NB4 (cell line): ENCODE data around the gene SLC37A1.

Experiments used
- DNase-seq: peaks from one replicate; pipeline ENCODE4 v3.0.0; 2010; ENCODE audit warnings: low read depth
- H3K4me3 ChIP-seq: one replicate; pipeline ENCODE4 v1.5.1; 2011; ENCODE audit warnings: mild to moderate bottlenecking, low read depth, low read length, moderate library complexity
- MYC ChIP-seq: IDR thresholded peaks from 2 replicates; pipeline ENCODE4 v1.6.1; 2011; ENCODE audit warnings: low read depth, low read length
- POLR2A ChIP-seq: IDR thresholded peaks from 2 replicates; pipeline ENCODE4 v1.6.1; 2011; ENCODE audit warnings: mild to moderate bottlenecking; ENCODE audit not compliant: insufficient read length; ENCODE audit errors: extremely low read depth
- TF ChIP-seq, protein P1 (sequence below): IDR thresholded peaks from 2 replicates; pipeline ENCODE4 v1.6.1; 2011; ENCODE audit warnings: low read depth, low read length
- TF ChIP-seq, protein P2 (sequence below): IDR thresholded peaks from one replicate; pipeline ENCODE4 v1.5.1; 2012; ENCODE audit warnings: low read depth, low read length

Gene SLC37A1

DNA sequence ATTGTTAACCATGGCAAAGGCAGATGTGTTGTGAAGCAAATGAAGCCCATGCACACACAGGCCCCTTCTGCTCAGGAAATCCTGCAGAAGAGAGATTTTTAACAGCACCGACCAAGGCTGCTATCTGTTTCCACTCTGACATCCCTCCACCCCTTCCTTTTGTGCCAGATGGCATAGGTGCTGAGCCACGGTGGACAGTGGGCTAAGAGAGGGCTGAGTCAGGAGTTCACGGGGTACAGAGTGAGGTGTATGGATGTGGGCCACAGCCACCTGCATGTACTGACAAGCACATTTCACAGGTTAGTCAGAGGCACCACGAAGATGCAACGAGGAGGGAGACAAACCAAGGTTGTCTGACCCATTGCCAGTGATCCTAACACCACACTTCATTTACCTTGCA is 27.1 kb upstream of the SLC37A1 start:
- no peak overlapping the region for H3K4me3 ChIP-seq
- no peak for TF ChIP-seq MYC
- TF ChIP-seq, protein P1, sequence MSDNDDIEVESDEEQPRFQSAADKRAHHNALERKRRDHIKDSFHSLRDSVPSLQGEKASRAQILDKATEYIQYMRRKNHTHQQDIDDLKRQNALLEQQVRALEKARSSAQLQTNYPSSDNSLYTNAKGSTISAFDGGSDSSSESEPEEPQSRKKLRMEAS: no peak
- TF ChIP-seq, protein P2, sequence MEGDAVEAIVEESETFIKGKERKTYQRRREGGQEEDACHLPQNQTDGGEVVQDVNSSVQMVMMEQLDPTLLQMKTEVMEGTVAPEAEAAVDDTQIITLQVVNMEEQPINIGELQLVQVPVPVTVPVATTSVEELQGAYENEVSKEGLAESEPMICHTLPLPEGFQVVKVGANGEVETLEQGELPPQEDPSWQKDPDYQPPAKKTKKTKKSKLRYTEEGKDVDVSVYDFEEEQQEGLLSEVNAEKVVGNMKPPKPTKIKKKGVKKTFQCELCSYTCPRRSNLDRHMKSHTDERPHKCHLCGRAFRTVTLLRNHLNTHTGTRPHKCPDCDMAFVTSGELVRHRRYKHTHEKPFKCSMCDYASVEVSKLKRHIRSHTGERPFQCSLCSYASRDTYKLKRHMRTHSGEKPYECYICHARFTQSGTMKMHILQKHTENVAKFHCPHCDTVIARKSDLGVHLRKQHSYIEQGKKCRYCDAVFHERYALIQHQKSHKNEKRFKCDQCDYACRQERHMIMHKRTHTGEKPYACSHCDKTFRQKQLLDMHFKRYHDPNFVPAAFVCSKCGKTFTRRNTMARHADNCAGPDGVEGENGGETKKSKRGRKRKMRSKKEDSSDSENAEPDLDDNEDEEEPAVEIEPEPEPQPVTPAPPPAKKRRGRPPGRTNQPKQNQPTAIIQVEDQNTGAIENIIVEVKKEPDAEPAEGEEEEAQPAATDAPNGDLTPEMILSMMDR: no peak
- TF ChIP-seq POLR2A: no peak
- DNase-seq: no peak

GRCh38 chr21:42489006-42489563 is 24.6 kb upstream of the SLC37A1 start:
- no peak overlapping the region for H3K4me3 ChIP-seq
- no peak for DNase-seq
- TF ChIP-seq, protein P2: no peak
- TF ChIP-seq, protein P1: no peak
- TF ChIP-seq MYC: no peak

GRCh38 chr21:42489991-42490390 is 23.7 kb upstream of the SLC37A1 start:
- H3K4me3 ChIP-seq: no peak overlapping the region
- no peak for TF ChIP-seq MYC
- TF ChIP-seq, protein P2: no peak
- TF ChIP-seq POLR2A: no peak
- TF ChIP-seq, protein P1: no peak
- DNase-seq: no peak

DNA sequence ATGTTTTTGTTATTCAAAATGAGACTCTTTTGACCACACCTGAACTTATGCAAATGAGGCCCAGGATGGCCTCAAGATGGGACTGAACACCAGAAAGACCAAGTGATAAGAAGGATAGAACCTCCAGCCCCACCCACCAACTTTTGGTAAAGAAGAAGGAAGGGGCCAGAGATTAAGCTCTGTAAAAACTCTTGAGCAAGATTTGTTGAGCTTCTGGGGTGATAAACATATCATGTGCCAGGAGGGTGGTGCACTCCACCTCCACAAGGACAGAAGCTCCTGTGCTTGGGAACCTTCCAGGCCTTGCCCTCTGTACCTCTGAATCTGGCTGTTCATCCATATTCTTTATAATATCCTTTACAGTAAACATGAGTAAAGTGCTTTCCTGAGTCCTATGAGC is 22.9 kb upstream of the SLC37A1 start:
- no peak for DNase-seq
- no peak for TF ChIP-seq POLR2A
- no peak for TF ChIP-seq MYC
- TF ChIP-seq, protein P1: no peak
- TF ChIP-seq, protein P2: no peak
- no peak overlapping the region for H3K4me3 ChIP-seq

DNA sequence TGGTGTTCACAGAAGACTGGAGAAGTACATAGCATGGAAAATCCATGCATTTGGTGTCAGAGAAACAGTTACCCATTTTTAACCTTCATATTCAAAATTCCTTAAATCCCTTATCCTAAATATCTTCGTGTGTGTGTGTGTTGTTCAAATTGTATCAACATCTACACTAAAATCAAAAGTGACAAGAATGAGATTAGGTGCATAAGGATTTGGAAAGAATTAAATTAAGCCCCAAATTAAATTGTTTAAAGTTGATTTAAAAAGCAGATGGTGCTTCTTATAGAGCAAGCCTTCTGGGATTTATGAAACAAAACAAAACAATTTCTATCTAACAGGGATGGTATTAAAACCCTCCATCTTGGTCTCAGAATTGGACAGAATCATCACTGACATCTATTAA is 22.3 kb upstream of the SLC37A1 start:
- TF ChIP-seq POLR2A: no peak
- TF ChIP-seq, protein P2: no peak
- TF ChIP-seq, protein P1: no peak
- no peak for TF ChIP-seq MYC
- DNase-seq: no peak
- H3K4me3 ChIP-seq: no peak overlapping the region
